NCI-H146 treated with DMSO at 0.1 percent for 48 hours (cell line): ENCODE results near the gene SCIN.
"Not testable (repeated sequence)": the region's sequence is repeated elsewhere in the genome, so short reads cannot be mapped to it uniquely, and the experiment has no call there.

ENCODE experiments used
- DNase-seq: peaks from one replicate; lab custom pipeline; 2025; ENCODE audit not compliant: unreplicated experiment; lab: John Stamatoyannopoulos, UW

SCIN gene

GRCh38 chr7:12645212-12645611, 74.7 kb downstream of the SCIN start:
- not testable (repeated sequence) for DNase-seq

- DNase-seq, result no peak
Measured at GRCh38 chr7:12646139-12646538, 75.6 kb downstream of the SCIN start.

- no peak for DNase-seq
Measured at GRCh38 chr7:12647364-12648219, 77.1 kb downstream of the SCIN start.

GRCh38 chr7:12648704-12649261, 78.3 kb downstream of the SCIN start:
- DNase-seq, result no peak

GRCh38 chr7:12649348-12649747, 78.8 kb downstream of the SCIN start:
- no peak for DNase-seq

- DNase-seq, result no peak
Measured at GRCh38 chr7:12650080-12650479, 79.6 kb downstream of the SCIN start.

GRCh38 chr7:12653110-12653509, 82.6 kb downstream of the SCIN start:
- DNase-seq, result no peak

- DNase-seq, result no peak
Measured at GRCh38 chr7:12653518-12653917, 83.0 kb downstream of the SCIN start.

- DNase-seq, result no peak
Measured at GRCh38 chr7:12655161-12655560, 84.6 kb downstream of the SCIN start.

GRCh38 chr7:12660423-12660822, 89.9 kb downstream of the SCIN start:
- not testable (repeated sequence) for DNase-seq

GRCh38 chr7:12660986-12661385, 90.5 kb downstream of the SCIN start:
- DNase-seq, result not testable (repeated sequence)

- no peak for DNase-seq
Measured at GRCh38 chr7:12661581-12661980, 91.1 kb downstream of the SCIN start.

- DNase-seq, result no peak
Measured at GRCh38 chr7:12670000-12670729, 99.6 kb downstream of the SCIN start.

GRCh38 chr7:12670743-12671520, 100.4 kb downstream of the SCIN start:
- DNase-seq, result no peak

- not testable (repeated sequence) for DNase-seq
Measured at GRCh38 chr7:12673436-12673835, 102.9 kb downstream of the SCIN start.

- DNase-seq, result no peak
Measured at GRCh38 chr7:12674053-12674452, 103.5 kb downstream of the SCIN start.

- DNase-seq, result no peak
Measured at GRCh38 chr7:12674861-12675260, 104.3 kb downstream of the SCIN start.

GRCh38 chr7:12683678-12684585, 113.4 kb downstream of the SCIN start:
- no peak for DNase-seq

- DNase-seq, result no peak
Measured at GRCh38 chr7:12684733-12685132, 114.2 kb downstream of the SCIN start.

- peak; percentile 52 for DNase-seq
Measured at GRCh38 chr7:12685550-12685949, 115.0 kb downstream of the SCIN start.
